ENCODE results near the gene FBXL3.

FBXL3 gene, protein sequence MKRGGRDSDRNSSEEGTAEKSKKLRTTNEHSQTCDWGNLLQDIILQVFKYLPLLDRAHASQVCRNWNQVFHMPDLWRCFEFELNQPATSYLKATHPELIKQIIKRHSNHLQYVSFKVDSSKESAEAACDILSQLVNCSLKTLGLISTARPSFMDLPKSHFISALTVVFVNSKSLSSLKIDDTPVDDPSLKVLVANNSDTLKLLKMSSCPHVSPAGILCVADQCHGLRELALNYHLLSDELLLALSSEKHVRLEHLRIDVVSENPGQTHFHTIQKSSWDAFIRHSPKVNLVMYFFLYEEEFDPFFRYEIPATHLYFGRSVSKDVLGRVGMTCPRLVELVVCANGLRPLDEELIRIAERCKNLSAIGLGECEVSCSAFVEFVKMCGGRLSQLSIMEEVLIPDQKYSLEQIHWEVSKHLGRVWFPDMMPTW

DNA sequence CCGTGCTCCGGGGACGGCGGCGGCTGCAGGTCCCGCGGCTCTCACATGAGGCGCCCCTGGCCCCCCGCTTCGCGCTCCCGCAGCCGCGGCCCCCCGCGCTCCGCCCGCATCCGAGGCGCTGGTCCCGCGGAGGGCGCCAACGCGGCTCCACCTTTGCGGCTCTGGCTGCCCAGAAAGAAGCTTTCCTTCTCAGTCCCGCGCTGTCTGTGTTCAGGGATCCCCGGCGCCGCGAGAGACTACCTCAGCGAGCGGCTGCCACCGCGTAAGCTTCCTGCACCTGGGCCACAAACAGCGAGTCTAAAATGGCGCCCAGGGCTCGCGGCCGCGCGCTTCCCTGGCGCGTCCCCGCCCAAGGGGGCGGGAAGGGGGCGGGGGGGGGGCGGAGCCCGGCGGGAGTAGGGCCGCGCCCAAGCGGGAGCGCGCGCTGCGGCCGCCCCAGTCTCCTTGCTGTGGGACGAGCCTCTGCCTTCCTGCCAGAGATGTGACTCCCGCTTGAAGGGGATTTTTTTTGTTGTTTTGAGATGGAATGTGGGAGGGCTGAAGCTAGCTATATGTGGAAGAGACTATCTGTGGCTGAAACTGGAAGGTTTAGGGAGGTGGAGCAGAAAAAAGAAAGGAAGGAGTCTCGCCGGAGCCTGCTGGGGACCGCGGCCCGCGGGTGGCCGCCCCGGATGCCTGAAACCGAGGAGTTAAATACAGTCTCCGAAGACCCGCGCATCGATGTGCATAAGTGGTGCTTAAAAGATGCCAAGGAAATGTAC lies at the start of gene FBXL3:
FBXL3 (minus strand) TSS at position 299 of the 761 bp plus-strand sequence. CDS start 5,299 bp downstream, outside the sequence.
- peak; percentile 89 for DNase-seq

DNA sequence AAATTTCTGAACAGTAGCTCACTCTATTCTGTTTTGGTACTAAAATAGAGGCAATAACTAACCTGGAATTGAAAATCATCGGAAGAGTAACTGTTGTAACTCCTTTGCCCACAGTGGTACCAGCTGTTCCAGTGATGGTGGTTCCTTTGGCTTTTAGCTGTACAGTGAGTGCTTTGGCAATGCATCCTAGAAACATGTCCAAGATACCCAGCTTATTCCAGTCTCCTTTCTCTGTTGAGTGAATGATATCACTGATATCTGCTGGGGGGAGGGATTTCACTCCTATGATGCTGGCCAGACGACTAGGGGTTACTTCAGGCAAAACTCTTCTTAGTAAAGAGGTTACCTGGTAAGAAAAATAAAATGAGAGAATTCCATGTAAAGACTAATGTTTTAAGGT lies 40.6 kb upstream of the FBXL3 start:
- no peak for DNase-seq

DNA sequence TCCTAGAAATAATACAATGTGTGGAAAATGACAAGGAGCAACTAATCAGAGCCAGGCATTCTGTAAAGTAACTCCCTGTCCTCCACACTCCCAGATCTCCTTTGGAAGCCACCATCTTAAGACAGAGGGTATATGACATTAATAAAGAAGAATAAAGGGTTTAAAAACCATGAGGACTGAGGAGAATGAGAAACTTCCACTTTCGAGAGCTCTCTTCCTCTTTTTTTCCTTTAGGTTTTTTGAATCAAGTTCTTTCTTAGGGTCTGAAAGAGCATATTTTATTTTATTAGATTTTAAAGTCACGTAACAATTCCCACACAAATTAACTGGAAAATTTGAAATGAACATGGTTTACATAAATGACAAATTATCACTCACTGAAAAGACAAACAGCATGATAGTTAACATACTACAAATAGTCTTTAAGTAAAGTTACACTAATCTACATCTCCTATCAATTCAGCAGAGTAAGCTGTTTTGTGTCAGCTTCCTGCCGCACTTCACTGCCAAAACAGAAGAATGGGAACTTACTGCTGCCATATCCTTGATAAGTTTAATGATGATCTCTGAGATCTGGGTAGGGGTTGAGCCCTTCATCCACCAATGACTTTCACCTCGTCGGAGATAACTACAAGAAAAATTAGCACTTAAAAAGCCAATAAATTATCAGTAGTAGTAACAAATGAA lies 38.6 kb upstream of the FBXL3 start:
- no peak for DNase-seq

DNA sequence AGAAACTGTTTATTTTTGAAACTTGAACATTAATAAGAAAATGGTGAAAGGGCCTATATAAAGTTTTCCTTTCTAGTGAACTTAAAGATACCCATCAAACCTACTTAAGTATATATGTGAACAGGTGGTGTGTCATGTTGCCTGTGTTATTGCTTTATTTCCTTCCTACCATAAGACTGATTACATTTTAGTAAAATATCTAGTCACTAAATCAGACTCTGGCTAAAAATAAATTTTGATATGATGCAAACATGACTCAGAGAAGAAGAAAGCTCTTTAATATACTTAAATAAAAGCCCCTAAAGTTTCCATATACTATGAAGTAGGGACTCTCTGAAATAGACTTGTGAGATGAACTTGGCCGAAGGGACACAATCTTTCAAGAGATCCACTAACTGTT lies 35.1 kb upstream of the FBXL3 start:
- DNase-seq: no peak

DNA sequence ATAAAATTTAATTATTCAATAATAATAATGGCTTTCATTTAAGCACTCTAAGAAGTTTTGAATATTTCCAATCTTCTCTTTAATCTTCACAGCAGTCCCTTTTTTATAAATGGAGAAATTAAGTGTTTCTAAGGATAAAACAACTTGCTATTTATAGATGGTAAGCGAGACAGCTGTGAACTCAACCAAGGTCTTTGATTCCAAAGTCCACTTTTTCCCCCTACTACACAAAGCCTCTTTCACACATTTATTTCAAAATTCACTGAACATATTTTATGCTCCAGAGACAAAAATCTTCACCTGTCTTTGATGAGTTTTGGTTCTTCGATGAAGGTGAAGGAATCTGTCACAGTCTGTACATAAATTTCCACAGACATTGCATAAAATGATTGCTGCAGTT lies 34.4 kb upstream of the FBXL3 start:
- DNase-seq: no peak

DNA sequence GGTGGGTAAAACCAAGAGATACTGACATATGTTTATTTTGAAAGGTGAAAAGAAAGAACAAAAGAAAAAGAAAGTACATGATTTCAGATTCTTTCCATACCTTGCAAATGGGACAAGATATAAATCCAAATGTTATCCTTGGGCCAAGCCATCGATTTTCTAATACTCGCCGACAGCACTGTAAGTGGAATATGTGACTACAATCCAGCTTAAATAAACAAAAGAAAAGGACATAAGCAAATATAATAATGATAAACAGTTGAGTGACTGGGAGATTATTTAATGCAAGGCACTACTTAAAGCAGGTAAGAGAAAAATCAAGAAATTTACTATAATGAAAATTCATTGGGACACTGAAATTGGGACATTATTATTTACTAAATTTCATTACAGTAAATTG lies 29.9 kb upstream of the FBXL3 start:
- no peak for DNase-seq

DNA sequence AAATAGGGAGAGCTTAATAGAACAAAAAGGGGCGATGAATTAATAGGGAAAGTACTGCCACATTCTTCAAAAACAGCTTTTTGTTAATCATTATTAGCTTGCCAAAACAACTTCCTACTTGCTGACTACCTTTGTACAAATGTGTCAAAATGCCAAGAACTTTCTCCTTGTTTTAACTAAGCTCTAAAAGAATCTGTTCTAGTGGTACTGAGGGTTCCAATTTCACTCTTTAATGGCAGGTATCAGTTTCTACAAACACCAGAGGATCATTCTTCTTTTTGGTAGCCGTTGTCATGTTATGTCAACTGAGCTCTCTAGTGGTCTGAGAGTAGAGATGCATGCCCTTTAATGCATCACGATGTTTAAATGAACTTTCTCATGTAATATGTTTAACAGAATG lies 29.4 kb upstream of the FBXL3 start:
- no peak for DNase-seq

DNA sequence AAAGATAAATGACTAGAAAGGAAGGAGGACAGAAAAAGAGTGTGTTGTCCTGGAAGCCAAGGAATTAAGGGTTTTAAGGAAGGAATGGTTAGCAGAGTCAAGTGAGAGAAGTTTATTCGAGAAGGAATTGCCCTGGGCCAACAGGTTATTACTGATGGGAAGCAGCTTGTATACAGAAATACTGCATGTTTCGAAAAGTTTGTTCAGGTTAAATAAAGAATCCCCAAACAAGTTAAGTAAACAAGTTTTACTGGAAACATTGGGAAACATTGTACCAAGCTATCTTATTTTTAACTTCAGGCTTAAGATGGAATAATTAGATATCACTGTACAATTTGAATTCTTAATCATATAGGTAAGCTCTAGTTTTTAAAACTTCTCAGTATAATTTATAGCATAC lies 28.2 kb upstream of the FBXL3 start:
- DNase-seq: no peak

DNA sequence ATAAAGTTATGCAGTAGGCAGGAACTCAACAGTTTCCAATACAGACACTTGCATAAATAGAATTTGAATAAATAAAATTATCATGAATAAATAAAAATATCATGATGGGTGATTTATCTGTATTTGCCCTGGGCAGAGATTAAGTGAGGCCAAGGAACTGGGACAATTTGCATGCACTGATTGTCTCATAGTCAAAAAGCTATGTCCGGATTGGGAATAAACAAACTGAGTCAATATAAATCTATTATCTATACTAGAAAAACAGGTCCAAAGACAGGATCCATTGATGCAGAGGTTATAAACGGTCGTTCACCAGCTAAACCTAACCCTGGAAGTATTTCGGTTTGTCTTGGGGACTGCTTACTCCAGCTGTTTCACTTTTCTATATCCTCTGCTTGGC lies 26.2 kb upstream of the FBXL3 start:
- no peak for DNase-seq

DNA sequence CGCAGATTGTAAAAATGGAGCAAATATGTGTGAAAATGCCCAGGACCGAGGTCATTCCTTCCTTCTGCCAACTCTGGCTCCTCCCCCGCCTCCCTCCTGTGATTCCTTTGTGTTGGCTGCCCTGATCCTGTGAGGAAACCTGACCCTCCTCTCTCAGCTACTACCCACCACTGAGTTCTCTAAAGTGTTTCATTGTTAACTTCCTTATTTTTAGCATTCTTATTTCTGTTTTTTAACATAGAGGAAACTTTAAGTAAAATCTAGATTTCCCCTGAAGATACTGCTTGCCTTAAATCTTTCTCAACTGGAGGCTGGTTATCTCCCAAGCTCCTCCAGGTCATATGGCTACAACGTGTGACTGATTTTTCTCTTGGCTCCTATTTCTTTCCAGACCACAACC lies 21.7 kb upstream of the FBXL3 start:
- no peak for DNase-seq

DNA sequence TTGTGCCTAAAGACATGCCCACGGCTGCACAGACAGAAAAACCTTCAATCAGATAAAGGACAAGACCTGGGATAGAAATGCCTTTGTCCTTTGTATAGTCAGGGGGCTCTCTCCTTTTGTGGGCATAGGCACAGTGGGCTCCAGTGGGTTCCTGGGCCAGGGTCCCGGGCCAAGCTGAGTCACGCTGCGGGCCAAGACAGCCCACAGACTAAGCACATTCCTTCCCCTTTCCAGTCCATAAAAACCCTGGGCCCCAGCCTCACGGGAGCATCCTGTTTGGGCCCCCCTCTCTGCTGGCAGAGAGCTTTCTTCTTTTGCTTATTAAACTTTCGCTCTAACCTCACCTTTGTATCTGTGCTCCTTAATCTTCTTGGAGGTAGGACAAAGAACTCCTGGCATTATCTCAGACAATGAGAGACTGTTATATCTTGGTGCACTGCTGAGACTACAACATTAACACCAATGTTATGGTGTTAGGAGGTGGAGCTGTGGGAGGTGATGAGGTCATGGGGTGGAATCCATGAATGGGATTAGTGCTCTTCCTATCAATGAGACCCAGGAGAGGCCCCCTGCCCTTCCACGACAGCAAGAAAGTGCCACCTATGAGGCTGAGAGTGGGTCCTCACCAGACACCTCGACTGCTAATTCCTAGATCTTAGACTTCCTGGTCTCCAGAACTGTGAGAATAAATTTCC lies 20.8 kb upstream of the FBXL3 start:
- DNase-seq: no peak

DNA sequence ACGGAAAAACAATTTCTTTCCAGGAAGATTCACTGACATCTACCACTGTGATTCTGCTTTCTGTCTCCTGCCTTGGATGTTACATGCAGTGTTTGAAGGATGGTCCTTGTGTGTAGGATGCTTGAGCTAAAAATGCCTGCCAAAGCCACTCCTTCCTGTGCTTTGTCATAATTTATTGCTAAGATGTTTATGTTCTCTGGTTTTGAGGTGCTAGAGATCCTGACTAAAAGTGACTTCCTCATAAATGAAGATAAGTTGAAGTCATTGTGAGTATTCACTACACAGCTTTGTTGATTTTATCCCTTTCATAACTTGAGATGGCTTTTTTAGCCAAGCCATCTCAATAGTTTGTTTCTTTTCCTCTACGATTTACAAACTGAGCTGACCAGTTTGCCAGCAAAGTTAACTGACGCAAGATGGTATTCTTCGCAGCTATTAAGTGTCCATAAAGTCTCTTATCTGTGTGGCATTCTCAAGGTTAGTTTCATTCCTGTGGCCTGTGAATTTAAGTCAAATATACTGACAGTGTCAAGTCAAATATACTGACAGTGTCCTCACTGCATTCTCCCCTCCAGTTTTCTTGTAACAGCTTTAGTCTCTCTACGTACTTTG lies 15.7 kb upstream of the FBXL3 start:
- DNase-seq: no peak

DNA sequence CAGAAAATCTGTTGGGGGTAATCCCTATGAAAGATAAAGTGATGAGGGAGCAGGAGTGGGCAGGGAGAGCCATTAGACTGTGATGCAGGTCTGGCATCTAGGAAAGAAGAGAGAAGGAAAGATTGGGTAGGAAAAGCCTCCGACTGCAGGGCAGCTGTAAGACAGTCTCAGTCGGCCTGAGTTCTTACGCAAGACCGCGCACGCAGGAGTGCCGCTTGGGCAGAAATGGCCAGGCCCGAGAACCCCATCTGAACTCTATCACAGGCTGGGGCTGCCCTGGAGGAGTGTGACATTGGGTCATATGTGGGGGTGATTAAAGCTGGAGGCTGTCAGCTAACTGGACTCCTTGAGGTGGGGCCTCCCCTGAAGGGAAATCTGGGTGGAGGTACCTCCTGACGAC lies 13.9 kb upstream of the FBXL3 start:
- no peak for DNase-seq

DNA sequence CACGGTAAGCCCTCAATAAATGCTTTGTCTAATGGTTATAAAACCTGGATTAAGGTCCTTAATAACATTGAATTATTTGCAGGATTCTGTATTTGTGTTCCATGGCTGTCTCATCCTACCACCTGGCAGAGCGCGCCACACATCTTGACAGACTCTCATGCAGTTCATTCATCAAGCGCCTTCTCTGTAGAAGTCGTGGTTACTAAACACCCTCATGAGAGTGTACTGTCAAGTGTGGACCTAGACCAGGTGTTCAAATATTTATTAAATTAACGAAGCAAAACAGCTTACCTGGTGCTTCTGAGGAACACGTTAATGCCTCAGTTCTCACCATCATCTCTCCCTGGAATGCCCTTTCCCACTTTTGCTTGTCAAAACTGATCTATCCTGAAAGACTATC lies 13.1 kb upstream of the FBXL3 start:
- DNase-seq: no peak

DNA sequence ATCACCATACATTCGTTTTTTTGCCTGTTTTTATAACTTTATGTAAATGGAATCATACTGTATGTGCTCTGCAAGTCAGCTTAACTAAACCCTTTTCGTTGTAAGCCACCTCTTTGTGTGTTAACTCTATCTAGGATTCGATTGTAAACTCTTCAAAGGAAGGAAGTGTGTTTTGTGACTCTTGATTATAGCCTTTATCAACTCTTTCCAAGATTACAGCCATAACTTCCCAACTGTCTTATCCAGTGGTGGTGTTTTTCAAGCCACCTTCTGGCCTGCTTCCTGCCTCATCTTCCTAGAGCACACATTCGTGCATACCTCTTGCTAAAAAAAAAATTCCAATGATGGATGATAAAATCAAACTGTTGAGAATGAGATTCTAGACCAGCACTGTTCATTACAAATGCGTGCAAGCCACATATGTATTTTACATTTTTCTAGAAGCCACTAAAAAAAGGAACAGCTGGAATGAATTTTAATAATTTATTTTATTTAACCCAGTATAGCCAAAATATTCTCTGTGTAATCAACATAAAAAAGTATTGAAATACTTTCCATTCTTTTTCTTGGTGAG lies 12.0 kb upstream of the FBXL3 start:
- no peak for DNase-seq

DNA sequence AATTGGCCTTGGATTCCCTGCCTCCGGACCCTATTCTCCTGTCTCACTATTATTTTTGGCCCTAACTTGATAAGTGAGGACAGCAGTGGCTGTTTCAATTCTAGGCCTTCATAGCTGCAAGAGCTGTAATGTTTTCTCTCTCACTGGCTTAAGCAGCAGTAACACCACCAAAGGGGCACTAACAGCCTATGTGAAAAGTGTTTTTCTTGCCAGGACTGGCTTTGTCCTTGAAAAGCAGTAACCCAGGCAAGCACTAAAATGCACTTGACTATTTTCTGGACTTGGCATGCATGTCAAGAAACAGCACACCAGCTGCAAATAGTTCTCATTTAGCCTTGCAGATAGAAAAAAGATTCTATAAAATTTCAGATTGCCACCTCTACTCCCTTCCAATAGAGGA lies 9.3 kb upstream of the FBXL3 start:
- DNase-seq: no peak

DNA sequence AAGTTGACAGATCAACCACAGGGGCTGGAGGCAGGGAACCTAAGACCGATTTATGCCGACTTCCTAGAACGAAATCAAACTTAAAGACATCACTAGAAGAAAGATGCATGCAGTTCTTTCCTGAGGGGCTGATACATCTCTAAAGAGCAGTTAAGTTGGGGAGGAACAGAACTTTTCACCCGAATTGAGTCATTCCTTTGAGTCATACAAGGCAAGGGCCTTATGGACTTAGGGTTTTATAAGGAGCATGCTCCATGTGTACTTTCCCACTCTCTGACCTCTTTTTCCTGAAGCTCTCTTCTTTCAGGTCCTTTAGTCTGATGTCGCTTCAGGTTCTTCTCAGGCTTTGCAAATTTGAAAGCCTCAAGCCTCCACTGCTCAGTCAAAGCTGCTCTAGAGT lies 7.9 kb upstream of the FBXL3 start:
- no peak for DNase-seq

DNA sequence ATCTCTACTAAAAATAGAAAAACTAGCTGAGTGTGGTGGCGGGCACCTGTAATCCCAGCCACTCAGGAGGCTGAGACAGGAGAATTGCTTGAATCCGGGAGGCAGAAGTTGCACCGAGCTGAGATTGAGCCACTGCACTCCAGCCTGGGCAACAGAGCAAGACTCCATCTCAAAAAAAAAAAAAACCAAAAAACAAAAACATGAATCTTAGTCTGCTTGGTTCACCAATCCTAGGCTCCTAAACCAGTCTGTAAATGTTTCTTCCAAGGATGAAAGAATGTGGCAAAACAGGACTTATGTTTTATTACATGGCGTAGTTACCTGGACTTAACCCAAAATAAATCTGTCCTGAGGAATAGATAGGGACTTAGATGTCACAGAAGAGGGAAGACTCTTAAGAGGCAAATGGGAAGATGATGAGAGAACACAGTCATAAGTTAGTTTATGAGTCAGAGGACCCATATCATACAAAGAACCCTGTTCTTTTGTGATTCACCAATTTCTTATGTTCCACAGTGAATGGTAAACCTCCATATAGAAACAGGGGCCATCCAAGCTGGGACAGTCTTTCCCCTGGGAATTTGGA lies 6.9 kb upstream of the FBXL3 start:
- DNase-seq: peak; percentile 18

DNA sequence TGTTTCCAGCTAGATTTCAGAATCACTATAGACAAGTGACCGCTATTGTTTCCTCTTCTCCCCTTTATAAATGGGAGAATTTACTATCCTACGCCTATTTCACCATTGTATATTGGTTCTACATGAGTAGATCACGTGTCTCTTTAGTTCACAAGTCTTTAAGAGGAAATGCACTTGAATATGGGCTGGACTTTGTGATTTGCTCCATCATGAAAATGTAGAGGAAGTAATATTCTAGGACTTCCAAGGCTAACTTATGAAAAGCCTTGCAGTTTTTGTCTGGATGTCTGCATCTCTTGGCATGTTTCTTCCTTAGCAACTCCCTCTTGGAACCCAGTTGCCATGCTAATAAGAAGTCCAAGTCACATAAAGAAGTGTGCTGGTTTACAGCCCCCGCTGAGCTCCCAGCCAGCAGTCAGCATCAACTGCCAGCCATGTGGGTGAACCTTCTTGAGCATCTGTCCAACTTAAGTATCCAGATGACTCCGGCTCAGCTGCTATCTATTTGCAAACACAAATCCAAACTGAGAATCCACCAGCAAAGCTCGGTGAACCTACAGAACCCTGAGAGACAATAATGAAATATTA lies 4.8 kb upstream of the FBXL3 start:
- DNase-seq: no peak

DNA sequence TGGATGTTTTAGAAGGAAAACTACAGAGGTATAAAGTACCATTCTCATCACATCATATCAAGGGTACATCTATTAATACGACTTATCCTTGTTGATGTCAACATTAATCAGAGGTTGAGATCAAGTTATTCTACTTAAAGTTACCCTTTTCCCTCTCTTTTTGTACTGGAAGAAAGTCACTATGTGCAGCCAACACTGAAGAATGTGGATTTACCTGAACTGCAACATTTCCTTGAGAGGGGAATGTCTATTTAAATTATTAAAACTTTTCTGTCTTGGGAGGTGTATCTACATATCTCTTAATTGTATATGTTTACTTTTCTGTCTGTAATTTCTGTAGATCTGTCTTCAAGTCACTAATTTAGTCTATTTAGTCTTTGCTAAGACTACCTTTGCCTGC lies 2.5 kb upstream of the FBXL3 start:
- DNase-seq: no peak

DNA sequence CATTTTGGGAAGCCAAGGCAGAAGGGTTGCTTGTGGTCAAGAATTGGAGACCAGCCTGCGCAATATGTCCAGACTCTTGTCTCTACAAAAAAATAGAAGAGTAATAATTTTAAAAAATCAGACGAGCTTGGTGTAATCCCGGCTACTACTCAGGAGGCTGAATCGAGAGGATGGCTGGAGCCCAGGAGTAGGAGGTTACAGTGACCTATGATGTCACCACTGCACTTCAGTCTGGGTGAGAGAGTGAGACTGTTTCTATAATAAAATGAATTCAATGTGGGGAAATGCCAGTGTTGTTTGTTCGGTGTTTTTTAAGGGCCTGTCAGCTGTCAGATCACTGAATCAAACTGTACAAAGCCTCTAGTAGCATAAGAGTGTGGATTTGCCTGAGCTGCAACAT lies 1.2 kb upstream of the FBXL3 start:
- DNase-seq: no peak

All from activated CD4-positive, alpha-beta T cell treated with anti-CD3 and anti-CD28 coated beads, Interleukin-2, amount 50 U/mL, for 16 hours (primary cell).